ENCODE data around the gene GRAMD1B.
"Not testable (repeated sequence)": the region's sequence is repeated elsewhere in the genome, so short reads cannot be mapped to it uniquely, and the experiment has no call there.

The GRAMD1B gene

GRCh38 chr11:123448823-123449222, 18.8 kb downstream of the GRAMD1B start:
- FAIRE-seq = no peak

GRCh38 chr11:123449436-123449835, 19.4 kb downstream of the GRAMD1B start:
- no peak for FAIRE-seq

GRCh38 chr11:123450623-123451022, 20.6 kb downstream of the GRAMD1B start:
- FAIRE-seq = no peak

- FAIRE-seq = no peak
Measured at GRCh38 chr11:123451183-123451781, 21.2 kb downstream of the GRAMD1B start.

GRCh38 chr11:123452794-123453193, 22.7 kb downstream of the GRAMD1B start:
- FAIRE-seq = no peak

- no peak for FAIRE-seq
Measured at GRCh38 chr11:123454060-123454651, 24.1 kb downstream of the GRAMD1B start.

GRCh38 chr11:123454796-123455195, 24.7 kb downstream of the GRAMD1B start:
- FAIRE-seq = no peak

GRCh38 chr11:123456448-123456847, 26.4 kb downstream of the GRAMD1B start:
- not testable (repeated sequence) for FAIRE-seq

- no peak for FAIRE-seq
Measured at GRCh38 chr11:123457187-123457770, 27.2 kb downstream of the GRAMD1B start.

- no peak for FAIRE-seq
Measured at GRCh38 chr11:123458501-123458900, 28.4 kb downstream of the GRAMD1B start.

GRCh38 chr11:123460012-123460700, 30.1 kb downstream of the GRAMD1B start:
- FAIRE-seq = no peak

GRCh38 chr11:123461164-123461563, 31.1 kb downstream of the GRAMD1B start:
- no peak for FAIRE-seq

GRCh38 chr11:123465667-123466066, 35.6 kb downstream of the GRAMD1B start:
- FAIRE-seq = not testable (repeated sequence)

GRCh38 chr11:123466172-123466571, 36.1 kb downstream of the GRAMD1B start:
- not testable (repeated sequence) for FAIRE-seq

GRCh38 chr11:123469089-123469488, 39.0 kb downstream of the GRAMD1B start:
- FAIRE-seq = no peak

- FAIRE-seq = peak; percentile 60
Measured at GRCh38 chr11:123469586-123469985, 39.5 kb downstream of the GRAMD1B start.

- no peak for FAIRE-seq
Measured at GRCh38 chr11:123470842-123471241, 40.8 kb downstream of the GRAMD1B start.

GRCh38 chr11:123472236-123472935, 42.3 kb downstream of the GRAMD1B start:
- no peak for FAIRE-seq

GRCh38 chr11:123473941-123474677, 44.0 kb downstream of the GRAMD1B start:
- peak; percentile 95 for FAIRE-seq

- FAIRE-seq = peak; percentile 95
Measured at GRCh38 chr11:123474994-123475393, 44.9 kb downstream of the GRAMD1B start.

GRCh38 chr11:123475469-123475868, 45.4 kb downstream of the GRAMD1B start:
- FAIRE-seq = no peak

- no peak for FAIRE-seq
Measured at GRCh38 chr11:123477205-123477907, 47.3 kb downstream of the GRAMD1B start.
